GM23338 (cell line): ENCODE results near the gene MLNR. TPM values are rescaled to one million over a fixed set of nuclear protein-coding genes. Genes with fewer than 3 reads are reported as not detected.

ENCODE experiments used
- ETS1 ChIP-seq: IDR thresholded peaks from 2 replicates; pipeline ENCODE4 v1.6.1; 2016; ENCODE audit warnings: antibody characterized with exemption
- POLR2AphosphoS5 ChIP-seq: IDR thresholded peaks from 2 replicates; pipeline ENCODE4 v1.6.1; 2016; ENCODE audit warnings: antibody characterized with exemption, low read depth
- REST ChIP-seq: IDR thresholded peaks from one replicate; pipeline ENCODE4 v1.6.1; 2018; ENCODE audit warnings: antibody characterized with exemption; ENCODE audit not compliant: unreplicated experiment
- ZNF331 ChIP-seq: fragments of 250-450 bp; sonication (Bioruptor Pico); IDR thresholded peaks from 2 replicates; pipeline ENCODE4 v1.5.0; 2020; ENCODE audit warnings: low read depth, mild to moderate bottlenecking, moderate library complexity
- ZNF462 ChIP-seq: fragments of 250-450 bp; sonication (Bioruptor Pico); IDR thresholded peaks from 2 replicates; pipeline ENCODE4 v1.5.0; 2020; ENCODE audit warnings: mild to moderate bottlenecking, moderate library complexity
- polyA plus RNA-seq: library from polyadenylated mRNA; unstranded; fragments of >200 nt; fragmentation: Nextera tagmentation; extraction: Ambion mirVana; gene quantifications from 2 replicates; pipeline ENCODE4 v1.2.1, GENCODE V29; 2016
- total RNA-seq: library from RNA; depleted of rRNA; stranded (reverse); fragments of >200 nt; shearing (Covaris generic); gene quantifications from 2 replicates; pipeline ENCODE4 v1.2.3, GENCODE V29; 2014

MLNR gene
- total and polyA plus RNA-seq, 2 experiments from 2014 or later = 0.17 TPM; not detected in 1

GRCh38 chr13:49259586-49259985, 39.4 kb downstream of the MLNR start (continued):
- TF ChIP-seq ZNF462 (CRISPR knock-in tag) = no peak
- TF ChIP-seq POLR2AphosphoS5 = no peak
- TF ChIP-seq ETS1 = no peak
- TF ChIP-seq REST = no peak
- no peak for TF ChIP-seq ZNF331 (CRISPR knock-in tag)
